ENCODE results near the gene TDRD3.

The TDRD3 gene

GRCh38 chr13:60379837-60380565 is 17.0 kb upstream of the TDRD3 start:
- no peak for TF ChIP-seq EZH2 (IDR thresholded peaks at IDR 0.05; ENCODE audit: borderline replicate concordance, low read depth, low read length, severe bottlenecking)
- no peak for TF ChIP-seq CTCF (IDR thresholded peaks at IDR 0.05; ENCODE audit: borderline replicate concordance, extremely low read depth, low read length, poor library complexity, severe bottlenecking)
- H3K79me2 ChIP-seq (ENCODE audit: insufficient read depth, low read length), result no peaks in the 10 kb centered on the region
- no peak overlapping the region for H3K9ac ChIP-seq (ENCODE audit: low read depth, low read length)
- peaks cover 5% of the 10 kb centered on the region for H3K27me3 ChIP-seq (ENCODE audit: insufficient read depth, low read length, poor library complexity)
- ATAC-seq (ENCODE audit: insufficient read depth, low read depth), result peak; percentile 61; the same call in 1 of the 3 replicates
- H3K9me3 ChIP-seq (ENCODE audit: insufficient read depth, low read length, severe bottlenecking), result no peaks in the 10 kb centered on the region
- no peak for DNase-seq
- no peak overlapping the region for H2AFZ ChIP-seq (ENCODE audit: low read depth, low read length)
- no peaks in the 10 kb centered on the region for H4K20me1 ChIP-seq (ENCODE audit: insufficient read depth, low read length)
- no peak overlapping the region for H3K27ac ChIP-seq (ENCODE audit: low read length)
- H3K36me3 ChIP-seq (ENCODE audit: insufficient read depth, low read length), result no peaks in the 10 kb centered on the region
- H3K4me2 ChIP-seq (ENCODE audit: insufficient read depth, low read length), result no peak overlapping the region
- no peaks in the 10 kb centered on the region for H3K4me1 ChIP-seq (ENCODE audit: insufficient read depth, low read length)
- no peak overlapping the region for H3K4me3 ChIP-seq (ENCODE audit: low read depth in 1 of 2, low read length in 2 of 2)

DNA sequence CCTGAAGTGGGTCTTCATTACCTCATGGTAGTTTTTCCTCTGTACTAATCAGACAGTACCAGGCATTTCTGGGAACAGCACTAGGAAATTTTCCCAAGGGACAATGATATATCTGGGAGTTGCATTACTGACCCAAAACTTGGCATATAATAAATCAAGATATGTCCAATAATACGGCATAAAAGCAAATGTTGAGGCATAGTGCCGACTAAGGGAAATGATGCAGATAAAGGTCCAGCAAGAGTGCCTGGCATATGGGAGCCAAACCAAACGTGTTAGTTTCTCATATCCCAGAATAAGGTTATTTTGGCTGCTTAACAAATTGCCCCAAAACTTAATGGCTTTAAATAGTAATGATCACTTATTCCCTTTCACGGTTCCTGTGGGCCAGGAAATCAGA is 12.1 kb upstream of the TDRD3 start:
- H3K4me2 ChIP-seq (ENCODE audit: insufficient read depth, low read length), result no peak overlapping the region
- H4K20me1 ChIP-seq (ENCODE audit: insufficient read depth, low read length), result no peaks in the 10 kb centered on the region
- H3K36me3 ChIP-seq (ENCODE audit: insufficient read depth, low read length), result no peaks in the 10 kb centered on the region
- no peak for TF ChIP-seq EZH2 (IDR thresholded peaks at IDR 0.05; ENCODE audit: borderline replicate concordance, low read depth, low read length, severe bottlenecking)
- no peak for TF ChIP-seq CTCF (IDR thresholded peaks at IDR 0.05; ENCODE audit: borderline replicate concordance, extremely low read depth, low read length, poor library complexity, severe bottlenecking)
- DNase-seq, result no peak
- no peaks in the 10 kb centered on the region for H3K79me2 ChIP-seq (ENCODE audit: insufficient read depth, low read length)
- no peak overlapping the region for H3K9ac ChIP-seq (ENCODE audit: low read depth, low read length)
- no peaks in the 10 kb centered on the region for H3K4me1 ChIP-seq (ENCODE audit: insufficient read depth, low read length)
- no peaks in the 10 kb centered on the region for H3K9me3 ChIP-seq (ENCODE audit: insufficient read depth, low read length, severe bottlenecking)
- peaks cover 5% of the 10 kb centered on the region for H3K27me3 ChIP-seq (ENCODE audit: insufficient read depth, low read length, poor library complexity)
- H3K27ac ChIP-seq (ENCODE audit: low read length), result no peak overlapping the region
- H3K4me3 ChIP-seq (ENCODE audit: low read depth in 1 of 2, low read length in 2 of 2), result no peak overlapping the region
- no peak overlapping the region for H2AFZ ChIP-seq (ENCODE audit: low read depth, low read length)
- ATAC-seq (ENCODE audit: insufficient read depth, low read depth), result no peak

DNA sequence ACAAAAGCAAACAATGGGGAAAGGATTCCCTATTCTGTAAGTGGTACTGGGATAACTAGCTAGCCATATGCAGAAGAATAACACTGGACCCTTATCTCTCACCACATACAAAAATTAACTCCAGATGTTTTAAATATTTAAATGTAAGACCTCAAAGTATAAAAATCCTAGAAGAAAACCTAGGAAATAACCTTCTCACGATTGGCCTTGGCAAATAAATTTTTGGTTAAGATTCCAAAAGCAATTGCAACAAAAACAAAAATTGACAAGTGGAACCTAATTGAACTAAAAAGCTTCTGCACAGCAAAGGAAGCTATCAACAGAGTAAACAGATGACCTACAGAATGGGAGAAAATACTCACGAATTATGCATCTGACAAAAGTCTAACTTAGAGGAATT is 10.8 kb upstream of the TDRD3 start:
- Histone ChIP-seq H4K20me1 (ENCODE audit: insufficient read depth, low read length) (no peaks in the 10 kb centered on the region), H3K9me3 (ENCODE audit: insufficient read depth, low read length, severe bottlenecking) (no peaks in the 10 kb centered on the region), H3K27ac (ENCODE audit: low read length) (no peak overlapping the region), H3K4me3 (ENCODE audit: low read depth in 1 of 2, low read length in 2 of 2) (no peak overlapping the region), H3K4me2 (ENCODE audit: insufficient read depth, low read length) (no peak overlapping the region), H3K9ac (ENCODE audit: low read depth, low read length) (no peak overlapping the region), H3K27me3 (ENCODE audit: insufficient read depth, low read length, poor library complexity) (peaks cover 5% of the 10 kb centered on the region), H2AFZ (ENCODE audit: low read depth, low read length) (no peak overlapping the region), H3K79me2 (ENCODE audit: insufficient read depth, low read length) (no peaks in the 10 kb centered on the region), H3K36me3 (ENCODE audit: insufficient read depth, low read length) (no peaks in the 10 kb centered on the region), H3K4me1 (ENCODE audit: insufficient read depth, low read length) (no peaks in the 10 kb centered on the region)
- TF ChIP-seq CTCF (IDR thresholded peaks at IDR 0.05; ENCODE audit: borderline replicate concordance, extremely low read depth, low read length, poor library complexity, severe bottlenecking), result no peak
- TF ChIP-seq EZH2 (IDR thresholded peaks at IDR 0.05; ENCODE audit: borderline replicate concordance, low read depth, low read length, severe bottlenecking), result no peak
- ATAC-seq (ENCODE audit: insufficient read depth, low read depth), result no peak
- DNase-seq, result no peak

Data from DND-41 (cell line).